A549 (cell line): ENCODE results near the gene TBX15. TPM values are rescaled to one million over a fixed set of nuclear protein-coding genes. Genes with fewer than 3 reads are reported as not detected.

Experiments
- ATAC-seq, 2 experiments: fragments of 200-7000 bp in 1 of 2; fragments of >200 bp in 1 of 2; cut with Nextera tagmentation in 1 of 2; cut with Tn5 transposase in 1 of 2; 3 replicates each; pipeline versions ENCODE4 v1.8.0 to v1.9.1; 2018 to 2020; ENCODE audit warnings: mild to moderate bottlenecking in 1 of 2, moderate library complexity in 1 of 2
- CTCF ChIA-PET: fragments of 300-600 bp; sonication (Branson Sonifier 250); formaldehyde crosslinking; extraction: SDS; loops from one replicate; lab custom pipeline; 2021; ENCODE audit warnings: antibody characterized with exemption, inconsistent platforms; lab: Yijun Ruan, JAX
- POLR2A ChIA-PET: fragments of 350-600 bp; formaldehyde crosslinking; extraction: SDS; loops from one replicate; lab custom pipeline; 2021; ENCODE audit warnings: antibody characterized with exemption, inconsistent platforms; lab: Yijun Ruan, JAX
- DNase-seq, 2 experiments: peaks; one replicate each; pipeline versions ENCODE4 v3.0.0 to v3.0.0-alpha.2; 2011 to 2016; ENCODE audit warnings: low read depth in 1 of 2, low spot score in 1 of 2
- FAIRE-seq: peaks from 2 replicates; lab custom pipeline; 2011; peaks lifted over from hg19 to GRCh38; lab: Jason Lieb, UNC
- H3K27ac ChIP-seq, 2 experiments: fragments of >200 bp; sonication (Bioruptor Twin); formaldehyde crosslinking; 3 replicates each; pipeline ENCODE4 v1.5.1; 2016 to 2017
- H3K4me1 ChIP-seq: fragments of >200 bp; sonication (Bioruptor Twin); formaldehyde crosslinking; 3 replicates; pipeline ENCODE4 v1.6.1; 2016
- H3K4me2 ChIP-seq: fragments of >200 bp; sonication (Bioruptor Twin); formaldehyde crosslinking; 3 replicates; pipeline ENCODE4 v1.6.1; 2016
- H3K4me3 ChIP-seq: fragments of >200 bp; sonication (Bioruptor Twin); formaldehyde crosslinking; 3 replicates; pipeline ENCODE4 v1.5.1; 2016
- H3K9me3 ChIP-seq: fragments of >200 bp; sonication (Bioruptor Twin); formaldehyde crosslinking; 3 replicates; pipeline ENCODE4 v1.6.1; 2016
- CBX2 ChIP-seq: fragments of 200-600 bp; sonication (generic); IDR thresholded peaks from 2 replicates; pipeline ENCODE4 v1.6.1; 2016; ENCODE audit warnings: low read depth, mild to moderate bottlenecking, borderline replicate concordance
- CBX8 ChIP-seq: fragments of 200-600 bp; sonication (generic); IDR thresholded peaks from 2 replicates; pipeline ENCODE4 v1.6.1; 2016
- CHD4 ChIP-seq: fragments of 200-600 bp; sonication (generic); IDR thresholded peaks from 2 replicates; pipeline ENCODE4 v1.6.1; 2016; ENCODE audit warnings: antibody characterized with exemption, mild to moderate bottlenecking, borderline replicate concordance
- EHMT2 ChIP-seq: fragments of 200-600 bp; sonication (generic); IDR thresholded peaks from 2 replicates; pipeline ENCODE4 v1.6.1; 2016; ENCODE audit warnings: antibody characterized with exemption, low read depth, mild to moderate bottlenecking, moderate library complexity
- EP300 ChIP-seq, 2 experiments: fragments of >200 bp; sonication (Bioruptor Twin); formaldehyde crosslinking; IDR thresholded peaks; 2 replicates in 1 of 2; 3 replicates in 1 of 2; pipeline ENCODE4 v1.6.1; 2016 to 2017
- ESRRA ChIP-seq: fragments of 150-350 bp; IDR thresholded peaks from 2 replicates; pipeline ENCODE4 v1.6.1; 2014; ENCODE audit warnings: mild to moderate bottlenecking, low read length, borderline replicate concordance
- FOXS1 ChIP-seq: fragments of 250-450 bp; sonication (Bioruptor Pico); IDR thresholded peaks from 2 replicates; pipeline ENCODE4 v1.5.0; 2020; ENCODE audit warnings: mild to moderate bottlenecking, moderate library complexity
- HES2 ChIP-seq: fragments of >200 bp; sonication (Bioruptor Twin); formaldehyde crosslinking; IDR thresholded peaks from 2 replicates; pipeline ENCODE4 v1.6.1; 2016
- KDM1A ChIP-seq: fragments of 200-600 bp; sonication (generic); IDR thresholded peaks from 2 replicates; pipeline ENCODE4 v1.6.1; 2016; ENCODE audit warnings: low read depth, mild to moderate bottlenecking
- MAFK ChIP-seq: fragments of 450-650 bp; IDR thresholded peaks from 2 replicates; pipeline ENCODE4 v1.6.1; 2014; ENCODE audit not compliant: partially characterized antibody
- POLR2A ChIP-seq: IDR thresholded peaks from 2 replicates; pipeline ENCODE4 v1.6.1; 2012; ENCODE audit warnings: mild to moderate bottlenecking, low read length
- POLR2AphosphoS2 ChIP-seq: conservative IDR thresholded peaks from 2 replicates; pipeline ENCODE4 v1.6.1; 2012; ENCODE audit warnings: low read length, improper control_type of control experiment, inconsistent platforms
- RARB ChIP-seq: fragments of 250-450 bp; sonication (Bioruptor Pico); IDR thresholded peaks from 2 replicates; pipeline ENCODE4 v1.8.0; 2021; ENCODE audit warnings: mild to moderate bottlenecking, moderate library complexity
- RNF2 ChIP-seq: fragments of 200-600 bp; sonication (generic); IDR thresholded peaks from 2 replicates; pipeline ENCODE4 v1.6.1; 2016; ENCODE audit warnings: low read depth, mild to moderate bottlenecking, antibody characterized with exemption, moderate library complexity, borderline replicate concordance
- SREBF2 ChIP-seq: fragments of 450-650 bp; IDR thresholded peaks from 2 replicates; pipeline ENCODE4 v1.6.1; 2014; ENCODE audit warnings: mild to moderate bottlenecking, moderate library complexity
- ZC3H11A ChIP-seq: fragments of 450-650 bp; IDR thresholded peaks from 2 replicates; pipeline ENCODE4 v1.6.1; 2014; ENCODE audit warnings: antibody characterized with exemption, mild to moderate bottlenecking
- ZFP36 ChIP-seq: fragments of 450-650 bp; IDR thresholded peaks from 2 replicates; pipeline ENCODE4 v1.6.1; 2014; ENCODE audit warnings: borderline replicate concordance; ENCODE audit not compliant: partially characterized antibody
- WGBS: methylation state at CpG from one replicate; pipeline ENCODE4 v1.1.6; 2017; ENCODE audit errors: missing lambda C conversion rate; 5-methylcytosine and 5-hydroxymethylcytosine counted together
- polyA plus RNA-seq, 4 experiments: library from polyadenylated mRNA; depleted of rRNA in 3 of 4; stranded (reverse); fragments of >200 nt; fragmentation: RNase III in 1 of 4; extraction: RNeasy Plus Mini Kit Qiagen cat#74134 plus additional on column Dnase treatment in 1 of 4; gene quantifications; 2 replicates in 3 of 4; 3 replicates in 1 of 4; pipeline ENCODE4 v1.2.3, GENCODE V29; 2011 to 2017
- TF ChIP-seq, protein P1 (sequence below): IDR thresholded peaks from 2 replicates; pipeline ENCODE4 v1.6.1; 2012; ENCODE audit warnings: low read depth, borderline replicate concordance
- TF ChIP-seq, protein P2 (sequence below): fragments of 200-600 bp; sonication (generic); IDR thresholded peaks from 2 replicates; pipeline ENCODE4 v1.6.1; 2016; ENCODE audit warnings: antibody characterized with exemption, mild to moderate bottlenecking, moderate library complexity
- TF ChIP-seq, protein P3 (sequence below): IDR thresholded peaks from 2 replicates; pipeline ENCODE4 v1.6.1; 2012
- TF ChIP-seq, protein P4 (sequence below): fragments of >200 bp; sonication (Bioruptor Twin); formaldehyde crosslinking; IDR thresholded peaks from 3 replicates; pipeline ENCODE4 v1.6.1; 2016
- TF ChIP-seq, protein P5 (sequence below): IDR thresholded peaks from 2 replicates; pipeline ENCODE4 v1.6.1; 2012

TBX15 gene
- polyA plus RNA-seq, 2 of the 4 experiments (the other 2 are of a cell fraction): 0.04 TPM; not detected in 1

DNA sequence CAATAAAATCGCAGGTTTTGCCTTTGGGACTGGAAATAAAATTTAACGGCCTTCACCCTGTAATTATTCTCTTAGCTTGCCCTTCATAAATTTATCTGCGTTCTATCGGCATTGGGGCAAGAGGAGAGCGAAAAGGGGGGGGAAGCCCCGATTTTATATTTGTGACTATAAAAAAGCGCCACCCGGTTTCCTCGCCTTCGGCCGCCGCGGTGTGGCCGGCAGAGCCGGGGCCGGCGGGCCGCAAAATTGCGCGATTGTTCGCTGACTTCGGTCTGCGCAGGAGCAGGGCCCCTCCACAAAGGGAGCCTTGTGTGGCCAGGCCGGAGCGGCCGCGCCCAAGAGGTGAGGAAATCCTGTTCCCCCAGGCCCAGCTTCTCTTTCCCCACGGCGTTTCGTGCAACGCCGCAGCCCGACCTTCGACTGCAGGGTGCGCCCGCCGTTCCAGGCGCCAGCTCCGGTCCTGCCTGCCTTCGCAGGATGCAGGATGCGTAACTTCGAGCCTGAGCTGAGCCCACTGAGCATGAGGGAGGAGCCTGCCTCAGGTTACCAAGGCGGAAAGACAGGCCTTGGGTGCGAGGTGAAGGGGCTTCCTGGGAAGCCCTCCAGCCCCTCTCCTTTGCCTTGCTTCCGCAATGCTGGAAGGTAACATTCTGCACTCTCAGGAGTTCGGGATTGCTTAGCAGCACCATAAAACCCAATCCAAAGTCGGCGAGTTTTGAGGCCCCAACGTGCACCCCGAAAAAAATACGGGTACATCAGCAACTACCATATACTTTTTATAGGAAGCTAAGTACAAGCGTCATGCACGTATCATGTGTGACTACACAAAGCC is 4.9 kb upstream of the TBX15 start:
- Histone ChIP-seq H3K4me1 (no peaks in the 10 kb centered on the region), H3K4me3 (no peak overlapping the region), H3K9me3 (no peaks in the 10 kb centered on the region), H3K27ac (no peak overlapping the region), H3K4me2 (no peak overlapping the region)
- TF ChIP-seq, protein P1, sequence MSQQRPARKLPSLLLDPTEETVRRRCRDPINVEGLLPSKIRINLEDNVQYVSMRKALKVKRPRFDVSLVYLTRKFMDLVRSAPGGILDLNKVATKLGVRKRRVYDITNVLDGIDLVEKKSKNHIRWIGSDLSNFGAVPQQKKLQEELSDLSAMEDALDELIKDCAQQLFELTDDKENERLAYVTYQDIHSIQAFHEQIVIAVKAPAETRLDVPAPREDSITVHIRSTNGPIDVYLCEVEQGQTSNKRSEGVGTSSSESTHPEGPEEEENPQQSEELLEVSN: no peak
- TF ChIP-seq ZFP36 (no peak), MAFK (no peak), KDM1A (no peak), CBX2 (no peak), CHD4 (no peak), POLR2A (no peak), HES2 (no peak), EHMT2 (no peak), RNF2 (no peak)
- TF ChIP-seq, protein P2, sequence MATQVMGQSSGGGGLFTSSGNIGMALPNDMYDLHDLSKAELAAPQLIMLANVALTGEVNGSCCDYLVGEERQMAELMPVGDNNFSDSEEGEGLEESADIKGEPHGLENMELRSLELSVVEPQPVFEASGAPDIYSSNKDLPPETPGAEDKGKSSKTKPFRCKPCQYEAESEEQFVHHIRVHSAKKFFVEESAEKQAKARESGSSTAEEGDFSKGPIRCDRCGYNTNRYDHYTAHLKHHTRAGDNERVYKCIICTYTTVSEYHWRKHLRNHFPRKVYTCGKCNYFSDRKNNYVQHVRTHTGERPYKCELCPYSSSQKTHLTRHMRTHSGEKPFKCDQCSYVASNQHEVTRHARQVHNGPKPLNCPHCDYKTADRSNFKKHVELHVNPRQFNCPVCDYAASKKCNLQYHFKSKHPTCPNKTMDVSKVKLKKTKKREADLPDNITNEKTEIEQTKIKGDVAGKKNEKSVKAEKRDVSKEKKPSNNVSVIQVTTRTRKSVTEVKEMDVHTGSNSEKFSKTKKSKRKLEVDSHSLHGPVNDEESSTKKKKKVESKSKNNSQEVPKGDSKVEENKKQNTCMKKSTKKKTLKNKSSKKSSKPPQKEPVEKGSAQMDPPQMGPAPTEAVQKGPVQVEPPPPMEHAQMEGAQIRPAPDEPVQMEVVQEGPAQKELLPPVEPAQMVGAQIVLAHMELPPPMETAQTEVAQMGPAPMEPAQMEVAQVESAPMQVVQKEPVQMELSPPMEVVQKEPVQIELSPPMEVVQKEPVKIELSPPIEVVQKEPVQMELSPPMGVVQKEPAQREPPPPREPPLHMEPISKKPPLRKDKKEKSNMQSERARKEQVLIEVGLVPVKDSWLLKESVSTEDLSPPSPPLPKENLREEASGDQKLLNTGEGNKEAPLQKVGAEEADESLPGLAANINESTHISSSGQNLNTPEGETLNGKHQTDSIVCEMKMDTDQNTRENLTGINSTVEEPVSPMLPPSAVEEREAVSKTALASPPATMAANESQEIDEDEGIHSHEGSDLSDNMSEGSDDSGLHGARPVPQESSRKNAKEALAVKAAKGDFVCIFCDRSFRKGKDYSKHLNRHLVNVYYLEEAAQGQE: no peak
- TF ChIP-seq, protein P3, sequence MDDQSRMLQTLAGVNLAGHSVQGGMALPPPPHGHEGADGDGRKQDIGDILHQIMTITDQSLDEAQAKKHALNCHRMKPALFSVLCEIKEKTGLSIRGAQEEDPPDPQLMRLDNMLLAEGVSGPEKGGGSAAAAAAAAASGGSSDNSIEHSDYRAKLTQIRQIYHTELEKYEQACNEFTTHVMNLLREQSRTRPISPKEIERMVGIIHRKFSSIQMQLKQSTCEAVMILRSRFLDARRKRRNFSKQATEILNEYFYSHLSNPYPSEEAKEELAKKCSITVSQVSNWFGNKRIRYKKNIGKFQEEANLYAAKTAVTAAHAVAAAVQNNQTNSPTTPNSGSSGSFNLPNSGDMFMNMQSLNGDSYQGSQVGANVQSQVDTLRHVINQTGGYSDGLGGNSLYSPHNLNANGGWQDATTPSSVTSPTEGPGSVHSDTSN: no peak
- TF ChIP-seq, protein P4, sequence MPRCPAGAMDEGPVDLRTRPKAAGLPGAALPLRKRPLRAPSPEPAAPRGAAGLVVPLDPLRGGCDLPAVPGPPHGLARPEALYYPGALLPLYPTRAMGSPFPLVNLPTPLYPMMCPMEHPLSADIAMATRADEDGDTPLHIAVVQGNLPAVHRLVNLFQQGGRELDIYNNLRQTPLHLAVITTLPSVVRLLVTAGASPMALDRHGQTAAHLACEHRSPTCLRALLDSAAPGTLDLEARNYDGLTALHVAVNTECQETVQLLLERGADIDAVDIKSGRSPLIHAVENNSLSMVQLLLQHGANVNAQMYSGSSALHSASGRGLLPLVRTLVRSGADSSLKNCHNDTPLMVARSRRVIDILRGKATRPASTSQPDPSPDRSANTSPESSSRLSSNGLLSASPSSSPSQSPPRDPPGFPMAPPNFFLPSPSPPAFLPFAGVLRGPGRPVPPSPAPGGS: no peak
- TF ChIP-seq, protein P5, sequence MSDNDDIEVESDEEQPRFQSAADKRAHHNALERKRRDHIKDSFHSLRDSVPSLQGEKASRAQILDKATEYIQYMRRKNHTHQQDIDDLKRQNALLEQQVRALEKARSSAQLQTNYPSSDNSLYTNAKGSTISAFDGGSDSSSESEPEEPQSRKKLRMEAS: no peak
- ChIA-PET CTCF (no interaction called here), POLR2A (no interaction called here)
- no peak for ATAC-seq
- no peak for DNase-seq
- FAIRE-seq: no peak
- WGBS: 84% methylated on average over 42 of the region's 53 CpGs

GRCh38 chr1:118992237-118992825 is 4.2 kb upstream of the TBX15 start:
- WGBS: 77% methylated on average over 22 of the region's 22 CpGs
- ChIA-PET POLR2A (no interaction called here), CTCF (no interaction called here)
- Histone ChIP-seq H3K4me1 (no peaks in the 10 kb centered on the region), H3K4me2 (no peak overlapping the region), H3K4me3 (no peak overlapping the region), H3K27ac (no peak overlapping the region), H3K9me3 (no peaks in the 10 kb centered on the region)
- DNase-seq (no peak), FAIRE-seq (no peak), ATAC-seq (no peak)
- TF ChIP-seq POLR2AphosphoS2: no peak
- TF ChIP-seq EHMT2: no peak
- TF ChIP-seq CBX8: no peak
- no peak for TF ChIP-seq ESRRA
- TF ChIP-seq FOXS1 (CRISPR knock-in tag): no peak
- TF ChIP-seq SREBF2: no peak
- TF ChIP-seq ZC3H11A: no peak
- TF ChIP-seq RARB (CRISPR knock-in tag): no peak
- no peak for TF ChIP-seq EP300 (IDR thresholded peaks at IDR 0.05)
